Inflammatory macrophage treated with lipopolysaccharide for 1 hour (primary cell): ENCODE data around the gene TGFBR1.

ENCODE experiments used
- DNase-seq, 2 donors: peaks; one replicate each; pipeline ENCODE4 v3.0.0-alpha.2; 2020 to 2022

TGFBR1 gene

DNA sequence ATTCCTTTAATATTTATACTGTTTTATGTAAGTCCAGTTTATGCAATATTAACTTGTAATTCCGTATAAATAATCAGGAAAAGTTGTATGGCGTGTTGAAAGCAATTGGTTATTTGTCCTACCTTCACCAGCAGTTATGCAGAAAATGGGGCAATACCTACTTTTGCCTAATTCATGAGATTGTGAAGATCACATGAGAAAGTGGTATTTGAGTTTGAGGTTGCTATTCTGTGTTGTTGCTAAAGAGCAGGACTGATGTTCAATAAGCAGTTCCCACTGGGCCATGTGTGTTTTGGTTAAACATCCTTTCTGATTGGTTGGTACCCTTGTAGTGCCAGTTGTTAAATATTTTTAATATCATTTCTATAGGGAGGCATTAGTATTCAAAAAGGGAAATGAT lies 3.2 kb downstream of the TGFBR1 start:
- DNase-seq = no peak

DNA sequence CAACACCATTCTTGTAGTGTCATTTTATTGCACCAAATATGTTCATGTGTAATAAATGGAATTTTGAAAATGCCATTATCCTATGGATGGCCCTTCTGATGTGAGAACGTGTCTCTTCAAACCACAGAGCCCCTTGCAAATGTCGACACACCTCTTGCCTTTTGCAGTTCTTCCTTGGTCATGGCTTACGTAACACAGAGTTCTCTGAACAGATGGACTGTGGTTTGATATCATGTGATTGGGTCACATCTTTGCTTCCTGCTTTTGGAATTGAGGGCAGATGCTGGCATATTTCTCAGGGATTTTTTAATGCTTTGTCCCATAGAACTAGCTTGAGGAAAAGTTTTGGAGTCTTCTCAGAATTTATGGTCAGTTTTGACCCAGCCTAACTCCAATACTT lies 4.6 kb downstream of the TGFBR1 start:
- peak; percentile 82 to 88 for DNase-seq

DNA sequence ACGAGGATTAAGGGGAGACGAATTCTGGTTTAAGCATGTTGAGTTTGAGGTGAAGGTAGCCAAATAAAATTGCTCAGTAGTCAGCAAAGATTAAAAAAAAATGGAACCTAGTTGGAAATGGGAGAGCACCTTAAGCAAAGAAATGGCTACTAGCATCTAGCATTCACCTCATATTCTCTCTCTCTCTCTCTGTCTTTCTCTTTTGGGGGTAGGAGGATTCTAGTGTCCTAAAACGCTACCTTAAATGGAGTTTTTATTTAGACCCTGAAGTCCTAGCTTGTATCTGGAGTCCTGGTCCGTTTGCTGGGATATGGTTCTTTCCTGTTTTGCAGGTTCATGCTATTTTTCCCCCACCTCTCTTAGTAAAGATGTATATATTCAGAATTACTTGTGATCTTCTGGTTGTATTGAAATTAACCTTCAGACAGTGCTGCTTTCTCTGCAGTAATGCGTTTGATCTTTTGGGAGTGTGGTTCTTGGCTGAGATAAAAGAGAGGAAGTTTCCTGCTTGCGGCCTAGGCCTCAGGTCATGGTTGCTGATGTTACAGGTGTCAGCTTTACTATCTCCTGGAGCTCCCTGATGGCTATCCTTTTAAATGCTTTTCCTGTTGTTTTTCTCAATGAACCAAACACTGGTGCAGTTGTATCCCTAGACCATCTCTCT lies 8.0 kb downstream of the TGFBR1 start:
- no peak for DNase-seq

DNA sequence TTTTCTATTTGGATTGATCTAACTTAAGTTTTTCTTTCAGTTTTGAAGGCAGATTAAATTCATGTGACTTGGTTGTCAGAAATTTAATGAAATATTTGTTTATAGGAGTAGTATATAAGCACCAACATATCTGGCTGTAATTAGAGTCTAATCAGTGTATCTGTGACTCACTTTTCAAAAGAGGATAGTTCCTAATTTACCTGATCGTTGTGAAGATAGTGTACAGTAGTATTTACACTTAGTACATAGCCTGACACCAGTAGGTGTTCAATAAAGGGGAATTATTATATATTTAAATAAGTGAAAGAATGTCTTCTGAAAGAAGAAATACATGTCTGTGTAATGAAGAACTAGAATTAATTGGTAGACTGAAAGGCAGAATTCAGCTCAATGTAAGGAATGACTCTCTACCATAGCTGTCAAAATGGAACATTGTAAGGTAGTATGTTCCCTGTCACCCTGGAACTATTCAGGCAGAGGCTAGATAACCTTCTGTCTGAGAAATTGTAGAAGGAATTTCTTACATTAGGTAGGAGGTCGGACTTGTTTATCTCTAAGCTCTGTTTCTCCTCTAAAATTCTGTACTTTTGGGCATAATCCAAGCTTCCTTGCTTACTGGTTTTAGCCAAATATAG lies 8.6 kb downstream of the TGFBR1 start:
- no peak for DNase-seq

DNA sequence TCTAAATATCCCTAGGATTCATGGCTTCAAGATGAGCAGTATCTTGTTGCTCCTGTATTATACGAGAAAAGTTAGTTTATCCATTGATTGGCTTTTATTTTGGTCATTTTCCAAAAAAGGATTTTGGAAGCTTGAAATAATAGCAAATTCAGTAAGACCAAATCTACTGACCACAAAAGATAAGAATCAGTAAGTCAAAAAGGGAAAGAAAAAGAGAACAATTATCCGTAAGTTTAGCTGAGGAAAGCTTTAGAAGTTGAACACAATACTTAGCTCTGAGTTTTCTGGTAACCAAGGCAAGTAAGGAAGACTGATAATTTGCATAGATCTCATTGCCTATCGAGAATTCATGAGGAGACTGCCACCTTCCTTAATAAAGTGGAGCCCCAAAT lies 9.1 kb downstream of the TGFBR1 start:
- no peak for DNase-seq

DNA sequence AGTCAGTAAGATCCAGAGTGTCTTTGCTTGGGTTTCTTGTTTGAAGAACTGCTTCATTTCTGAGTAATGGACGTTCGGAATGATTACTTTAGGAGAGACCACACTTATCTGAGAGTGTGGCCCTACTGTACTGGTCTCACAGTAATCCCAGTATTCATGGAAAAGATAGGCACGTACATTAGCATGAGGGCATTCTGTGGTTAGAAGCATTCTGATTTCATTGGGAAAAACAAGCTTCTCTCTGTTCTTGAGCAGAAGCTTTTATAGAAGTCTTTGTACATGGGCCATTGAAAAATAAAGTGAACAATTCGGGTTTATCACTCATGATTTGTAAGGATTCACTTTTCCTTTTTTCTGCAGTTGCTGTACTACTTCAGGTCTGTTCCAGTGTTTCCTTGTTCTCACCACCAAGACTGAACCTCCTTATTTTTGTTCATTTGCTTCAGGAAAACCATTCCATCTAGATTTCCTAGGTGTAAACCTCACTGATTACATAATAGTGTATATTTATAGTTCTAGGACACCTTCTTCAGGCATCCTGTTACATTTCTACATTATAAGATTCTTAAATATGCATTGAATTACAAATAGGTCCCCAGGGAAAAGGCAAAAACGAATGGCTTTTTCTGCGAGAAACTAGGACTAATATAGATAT lies 10.1 kb downstream of the TGFBR1 start:
- DNase-seq = no peak

DNA sequence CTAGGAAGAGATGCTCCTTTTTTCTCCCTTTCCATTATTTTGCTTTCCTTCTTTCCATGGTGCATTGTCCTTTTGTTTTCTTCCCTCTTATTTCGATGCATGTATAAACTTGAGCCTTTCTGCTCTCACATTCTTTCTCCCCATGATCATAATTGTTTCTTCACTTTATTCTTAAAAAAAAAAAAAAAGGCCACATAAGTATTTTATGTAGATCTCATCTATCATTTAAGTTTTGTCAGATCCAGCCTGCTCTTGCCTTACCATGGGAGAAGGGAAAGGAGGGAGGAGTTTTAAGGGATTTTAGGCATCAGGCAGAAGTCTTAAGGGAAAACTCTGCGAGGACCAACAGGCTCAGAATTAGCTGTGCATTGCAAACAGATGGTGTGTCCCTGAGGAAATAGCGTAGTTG lies 11.1 kb downstream of the TGFBR1 start:
- DNase-seq = no peak

DNA sequence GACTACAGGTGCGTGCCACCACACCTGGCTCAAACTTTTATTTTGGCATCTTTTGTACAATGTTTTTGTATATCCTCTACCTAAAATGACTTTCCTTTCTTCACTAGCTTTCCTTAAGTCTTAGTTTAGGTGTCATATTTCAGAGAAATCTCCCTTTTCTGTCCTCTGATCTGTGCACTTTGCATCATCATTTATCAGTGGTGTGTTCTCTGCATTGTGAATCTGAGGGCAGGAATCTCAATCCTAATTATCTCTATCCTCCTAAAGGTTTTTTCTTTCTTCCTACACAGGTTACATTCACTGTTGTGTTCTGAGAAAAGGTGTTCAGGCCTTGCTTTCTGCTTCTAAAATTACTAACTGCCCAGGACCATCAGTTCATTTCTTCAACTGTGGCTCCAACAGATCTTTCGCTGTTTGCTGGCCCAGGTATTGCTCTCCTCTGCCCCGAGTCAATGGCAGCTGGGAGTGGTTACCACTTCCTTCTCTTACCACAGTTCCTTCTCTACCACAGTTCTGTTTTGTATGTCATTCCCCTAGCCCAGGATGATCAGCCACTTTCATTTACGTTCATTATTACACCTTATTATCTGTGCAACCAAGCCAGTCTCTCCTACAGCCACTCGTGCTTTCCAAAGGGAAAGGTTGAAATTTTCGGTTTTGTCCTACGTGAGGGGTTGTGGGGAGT lies 14.0 kb downstream of the TGFBR1 start:
- peak in 1 of 2 donors; percentile 39 for DNase-seq

DNA sequence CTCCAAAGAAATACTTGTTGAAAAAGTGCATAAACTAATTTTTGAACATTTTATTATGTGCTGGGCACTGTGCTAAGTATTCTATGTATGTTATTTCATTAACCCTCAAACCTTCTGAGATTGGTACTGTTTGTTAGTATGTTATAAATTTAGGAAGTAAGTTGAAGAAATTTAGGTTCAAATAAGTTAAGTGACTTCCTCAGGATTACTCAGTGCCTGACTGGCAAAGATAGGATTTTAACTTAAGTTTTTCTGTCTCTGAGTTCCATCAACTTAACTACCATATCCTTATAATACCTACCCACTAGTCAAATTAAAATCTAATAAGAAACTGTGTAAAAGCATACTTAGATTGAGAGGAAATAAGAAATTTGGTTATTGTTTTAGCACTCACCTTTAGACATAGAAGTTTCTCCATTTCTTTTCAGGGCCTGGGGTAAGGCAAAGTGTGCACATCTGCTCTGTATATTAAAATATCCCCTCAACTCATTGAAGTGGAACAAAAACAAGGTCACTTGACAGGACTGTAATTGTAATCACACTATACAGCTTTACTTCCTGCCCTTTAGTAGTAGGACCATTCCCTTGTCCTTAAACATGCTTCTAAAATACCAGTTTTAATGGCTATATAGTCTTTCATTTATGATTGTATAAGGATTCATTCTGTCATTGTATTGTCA lies 15.2 kb downstream of the TGFBR1 start:
- DNase-seq = peak in 1 of 2 donors; percentile 29

DNA sequence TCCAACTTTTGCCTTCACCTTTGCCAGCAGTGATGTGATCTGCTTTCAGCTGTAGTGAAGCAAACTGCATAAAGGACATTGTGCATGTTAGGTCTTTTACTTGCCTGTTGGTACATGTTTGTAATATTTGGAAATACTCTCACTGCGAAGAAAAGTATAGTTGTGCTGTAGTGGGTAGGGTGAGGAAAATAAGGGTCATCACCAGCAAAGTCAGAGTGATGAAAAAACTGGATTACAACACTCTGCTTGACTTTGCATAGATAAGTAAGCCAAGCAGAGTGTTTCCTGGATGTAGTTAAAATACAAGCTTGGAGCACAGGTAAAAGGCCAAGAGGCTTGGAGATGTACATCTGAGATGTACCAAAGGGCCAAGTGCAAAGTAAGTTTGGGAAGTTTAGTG lies 16.7 kb downstream of the TGFBR1 start:
- no peak for DNase-seq

DNA sequence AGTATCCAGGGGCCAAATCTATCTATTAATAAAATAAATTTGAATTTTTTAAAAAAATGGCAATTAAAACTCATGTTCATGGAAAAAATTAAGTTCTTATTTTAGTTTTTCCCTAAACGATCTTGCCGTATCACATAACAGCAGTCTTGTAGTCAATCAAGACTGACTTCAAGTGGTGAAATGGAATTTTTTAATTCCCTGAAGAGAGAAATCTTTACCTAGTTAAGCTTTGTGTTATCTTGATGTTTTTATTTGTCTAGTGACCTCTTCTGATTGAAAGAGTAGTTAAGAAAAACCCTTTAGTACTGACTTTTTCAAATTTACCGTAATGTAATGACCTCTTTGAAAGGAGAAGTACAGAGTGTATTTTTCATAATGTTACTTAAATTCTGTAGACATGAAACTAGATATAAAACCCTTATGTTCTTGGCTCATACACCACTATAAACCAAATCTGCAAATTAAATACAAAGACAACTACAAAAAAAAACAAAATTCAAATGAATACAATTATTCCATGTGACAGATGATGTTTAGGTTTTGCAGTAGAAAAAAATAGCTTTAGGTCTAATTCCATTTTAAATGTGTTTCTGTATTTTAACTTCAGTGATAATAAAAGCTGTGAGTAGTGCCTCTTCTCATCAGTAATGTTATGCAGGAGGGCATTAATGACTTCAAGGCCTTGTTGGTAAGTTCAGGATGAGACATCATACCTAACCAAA lies 19.8 kb downstream of the TGFBR1 start:
- DNase-seq = no peak

DNA sequence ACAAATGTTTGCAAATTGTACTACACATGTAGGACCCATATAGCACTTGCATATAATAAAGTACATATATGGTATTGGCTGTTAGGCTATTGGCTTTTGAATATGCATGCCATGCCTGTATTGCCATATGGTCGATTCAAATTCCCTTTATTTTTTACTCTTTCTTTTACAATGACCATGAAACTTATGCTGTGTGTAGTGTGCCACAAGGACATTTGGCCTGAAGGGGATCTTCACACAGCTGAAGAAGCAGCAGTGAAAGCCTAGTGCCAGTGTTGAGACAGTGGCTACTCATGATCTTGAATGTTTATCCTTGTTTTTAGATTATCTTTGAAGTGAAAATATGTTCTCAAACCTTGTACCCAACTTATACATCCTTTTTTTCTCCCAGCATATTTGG lies 20.5 kb downstream of the TGFBR1 start:
- DNase-seq = no peak

DNA sequence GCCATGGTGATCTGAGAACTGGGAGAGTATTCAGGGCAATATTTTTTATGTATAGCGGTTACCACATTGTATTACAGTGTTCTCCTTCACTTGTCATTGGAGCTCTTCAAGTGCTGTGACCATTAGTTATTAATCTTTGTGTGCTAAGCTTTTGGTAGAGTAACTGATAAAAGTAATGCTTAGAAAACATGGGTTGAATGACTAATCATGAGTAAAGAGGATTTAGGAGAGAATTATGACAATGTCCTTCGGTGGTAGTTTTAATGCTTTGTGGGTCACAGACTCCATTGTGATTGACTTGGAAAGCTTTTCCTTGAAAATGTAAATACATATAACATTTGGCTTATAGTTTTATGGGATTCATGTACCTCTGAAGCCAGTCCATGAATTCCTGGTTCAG lies 21.4 kb downstream of the TGFBR1 start:
- no peak for DNase-seq

DNA sequence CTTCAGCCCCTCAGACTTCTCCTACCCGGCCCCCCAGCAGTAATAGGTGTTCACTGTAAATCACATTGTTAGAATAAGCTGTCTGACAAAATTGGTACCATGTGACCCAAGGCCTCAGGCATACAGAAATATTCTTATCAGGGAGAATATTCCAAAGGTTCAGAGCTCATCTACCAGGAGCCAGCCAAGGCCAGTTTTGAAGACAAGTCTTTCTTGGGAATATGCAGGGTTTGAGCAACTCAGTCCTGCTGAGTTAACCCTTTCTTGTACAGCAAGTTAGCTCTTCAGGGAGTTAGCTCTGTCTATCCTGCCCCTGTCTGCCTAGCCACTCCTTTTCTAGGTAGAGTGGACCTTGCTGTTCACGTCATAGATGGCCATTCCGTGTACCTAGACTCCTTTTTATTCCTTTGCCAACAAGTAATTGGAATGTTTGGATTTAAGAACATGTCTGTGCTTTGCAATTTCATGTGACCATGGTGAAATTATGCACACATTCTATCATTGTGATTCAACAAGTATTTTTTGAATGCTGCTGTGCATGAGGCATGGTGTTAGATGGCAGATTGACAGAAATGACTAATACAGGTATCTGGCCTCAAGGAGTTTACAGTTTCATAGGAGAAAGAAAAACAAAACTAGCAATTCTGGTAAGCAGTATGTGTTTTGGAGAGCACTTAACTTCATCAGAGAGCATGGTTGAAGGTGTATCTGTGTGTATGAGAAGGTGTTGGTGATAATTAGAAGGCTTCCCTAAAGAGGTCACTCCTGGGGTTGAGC lies 22.6 kb downstream of the TGFBR1 start:
- DNase-seq = no peak

DNA sequence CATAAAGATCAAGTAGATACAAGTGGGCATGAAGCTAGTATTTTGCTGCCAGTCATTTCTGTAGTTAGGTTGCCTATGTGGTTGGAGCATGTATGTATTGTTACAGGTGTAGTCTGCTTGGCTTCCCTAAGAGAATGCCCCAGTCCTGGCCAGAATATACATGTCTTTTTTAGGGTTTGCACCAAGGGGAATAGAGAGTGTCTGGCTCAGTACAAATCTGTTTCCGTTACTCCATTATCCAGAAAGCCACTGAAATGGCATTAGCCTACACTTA lies 23.2 kb downstream of the TGFBR1 start:
- no peak for DNase-seq

DNA sequence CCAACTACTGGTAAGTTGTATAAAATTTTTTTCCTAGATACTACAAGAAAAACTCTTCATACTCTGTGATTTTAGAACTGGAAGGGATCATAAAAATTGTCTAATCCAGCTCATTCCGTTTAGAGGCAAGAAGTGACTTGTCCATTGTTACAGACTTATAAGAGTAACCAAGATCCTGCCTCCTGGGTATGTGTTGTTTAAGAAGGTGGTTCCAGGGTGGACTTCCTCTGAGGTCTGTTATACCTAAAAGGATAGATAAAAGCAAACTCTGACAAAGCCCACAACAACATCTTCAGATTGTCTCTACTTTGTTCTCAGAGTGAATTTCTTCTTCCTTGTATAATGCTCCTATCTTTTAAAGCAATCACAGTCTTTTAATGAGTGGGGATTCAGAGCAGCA lies 24.2 kb downstream of the TGFBR1 start:
- DNase-seq = peak in 1 of 2 donors; percentile 24

DNA sequence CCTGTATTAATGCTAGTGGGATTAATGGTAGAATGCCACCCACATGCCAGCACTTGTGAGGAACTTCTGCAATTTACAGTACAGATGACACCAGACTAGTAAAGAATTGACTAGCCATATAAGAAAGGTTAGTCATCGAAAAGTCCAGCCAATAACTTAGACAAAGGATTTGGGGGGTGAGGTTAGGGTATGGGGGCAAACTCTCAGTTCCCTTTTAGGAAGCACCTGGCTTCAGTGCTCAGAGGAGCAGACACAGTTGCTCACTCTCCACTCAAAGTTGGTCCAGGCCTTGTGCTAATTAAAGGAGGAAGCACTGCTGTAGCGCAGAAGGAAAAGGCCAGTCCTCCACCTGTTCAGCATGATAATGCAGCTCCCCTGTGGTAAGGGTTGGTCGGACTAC lies 25.2 kb downstream of the TGFBR1 start:
- peak; percentile 48 to 72 for DNase-seq

DNA sequence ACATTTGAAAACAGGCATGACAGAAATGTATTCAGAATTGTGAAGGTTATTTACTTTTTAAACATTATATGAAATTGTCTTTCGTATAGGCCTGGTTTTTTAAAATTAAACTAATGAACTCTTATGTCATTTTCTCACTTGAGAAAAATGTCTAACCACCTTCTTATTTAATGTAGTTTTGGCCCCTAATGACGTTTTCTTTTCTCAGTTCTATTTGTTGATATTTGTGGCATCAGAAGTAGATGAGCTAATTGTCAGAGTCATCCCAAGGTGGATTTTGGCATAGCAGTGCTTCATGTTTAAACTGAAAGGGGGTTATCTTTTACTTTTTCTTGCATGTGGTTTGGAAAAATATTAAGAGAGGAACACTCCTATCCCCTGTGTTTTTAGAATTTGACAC lies 28.2 kb downstream of the TGFBR1 start:
- no peak for DNase-seq

DNA sequence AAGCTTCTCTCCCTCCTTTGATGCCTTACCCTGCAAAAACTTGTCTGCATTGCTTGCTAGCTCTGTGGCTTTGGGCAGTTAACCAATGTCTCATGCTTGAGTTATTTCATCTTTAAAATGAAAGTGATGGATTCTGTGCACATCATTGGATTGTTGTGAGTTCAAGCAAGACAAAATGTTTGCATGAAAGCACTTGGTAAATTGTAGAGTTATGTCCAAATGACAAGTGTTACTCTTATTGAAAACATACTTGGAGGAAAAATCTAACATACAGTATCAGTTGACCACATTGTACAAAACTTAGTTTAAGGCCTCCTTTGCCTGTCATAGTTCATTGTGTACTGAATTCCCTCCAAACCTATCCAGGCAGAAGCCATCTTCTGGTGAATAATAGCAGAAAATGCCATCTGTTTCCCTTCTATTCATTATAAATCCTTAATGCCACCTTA lies 30.0 kb downstream of the TGFBR1 start:
- DNase-seq = no peak

DNA sequence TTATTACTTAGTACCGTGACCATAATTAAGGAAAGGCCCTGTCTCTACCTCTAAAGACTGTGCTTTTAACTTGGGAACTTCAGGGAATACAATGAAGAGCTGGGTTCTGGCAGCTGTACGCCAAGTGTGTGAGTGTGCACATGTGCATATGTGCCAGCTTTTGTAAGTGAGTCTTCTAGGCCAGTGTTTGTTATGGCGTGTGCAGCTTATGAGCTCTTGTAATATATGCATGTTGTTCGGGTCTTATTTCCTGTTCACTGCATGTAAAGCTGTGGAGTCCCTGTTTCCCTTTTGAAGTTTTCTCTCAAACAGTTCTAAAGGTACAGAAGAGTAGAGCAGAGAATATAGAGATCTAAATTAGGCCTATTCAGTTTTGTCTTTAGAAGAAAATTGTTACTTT lies 30.5 kb downstream of the TGFBR1 start:
- DNase-seq = no peak

DNA sequence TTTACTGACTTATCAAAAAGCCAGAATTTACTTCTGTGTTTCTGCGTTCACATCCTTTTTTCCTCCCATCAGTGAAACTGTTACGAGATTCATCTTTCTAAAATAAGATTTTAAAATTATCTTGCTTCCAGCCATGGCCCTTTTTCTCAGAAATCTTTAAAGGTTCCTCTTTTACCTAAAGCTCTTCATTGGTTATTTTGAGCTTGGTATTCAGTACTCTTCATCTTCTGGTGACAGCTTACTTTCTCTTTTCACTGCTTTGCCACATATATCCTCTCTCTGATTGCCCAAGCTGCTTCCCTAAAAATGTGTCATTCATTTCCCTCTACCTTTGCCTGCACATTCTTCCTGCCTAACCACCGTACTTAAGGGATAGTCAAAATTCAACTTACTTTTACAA lies 32.3 kb downstream of the TGFBR1 start:
- DNase-seq = peak; percentile 61 to 70

DNA sequence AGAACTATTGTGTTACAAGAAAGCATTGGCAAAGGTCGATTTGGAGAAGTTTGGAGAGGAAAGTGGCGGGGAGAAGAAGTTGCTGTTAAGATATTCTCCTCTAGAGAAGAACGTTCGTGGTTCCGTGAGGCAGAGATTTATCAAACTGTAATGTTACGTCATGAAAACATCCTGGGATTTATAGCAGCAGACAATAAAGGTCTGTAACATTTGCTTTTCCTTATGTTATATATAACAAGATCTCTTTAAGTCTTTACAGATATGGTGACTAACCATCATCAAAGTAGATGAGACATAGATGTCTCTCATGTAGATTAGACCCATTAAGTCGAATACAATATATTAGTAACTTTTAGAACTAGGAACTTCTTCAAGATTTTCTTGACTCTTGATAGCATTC lies 33.0 kb downstream of the TGFBR1 start:
- DNase-seq = no peak
